Measurements from ENCODE around the gene CYB561D2. TPM values are rescaled to one million over a fixed set of nuclear protein-coding genes. Genes with fewer than 3 reads are reported as not detected.
"Not testable (repeated sequence)": the region's sequence is repeated elsewhere in the genome, so short reads cannot be mapped to it uniquely, and the experiment has no call there.

Gene CYB561D2
- total and polyA plus RNA-seq, 8 donors = 6.1 to 26.1 (median 11.1) TPM; not detected in 1

GRCh38 chr3:50304601-50305000 is 46.1 kb upstream of the CYB561D2 start:
- DNase-seq = peak in 1 of 2 donors; percentile 5
- Histone ChIP-seq H3K4me1 (peaks cover 25 to 47% (median 42%) of the 10 kb centered on the region in 4 donors), H3K4me3 (no peak overlapping the region), H3K36me3 (peaks cover 0 to 6% (median 0%) of the 10 kb centered on the region in 4 donors), H3K9me3 (no peaks in the 10 kb centered on the region), H3K27ac (no peak overlapping the region), H3K27me3 (no peaks in the 10 kb centered on the region)
- intact Hi-C loops (cut with DNase I; ENCODE audit: low total_unique reads) = no loop called here
- no peak for TF ChIP-seq EP300 (IDR thresholded peaks at IDR 0.05)
- no peak for TF ChIP-seq CTCF (IDR thresholded peaks at IDR 0.05)
- no peak for TF ChIP-seq POLR2AphosphoS5 (IDR thresholded peaks at IDR 0.05)
- TF ChIP-seq POLR2A (IDR thresholded peaks at IDR 0.05) = no peak

GRCh38 chr3:50312041-50312440 is 38.6 kb upstream of the CYB561D2 start:
- DNase-seq; intact Hi-C loops (cut with DNase I; ENCODE audit: low total_unique reads); H3K9me3 ChIP-seq; H3K4me3 ChIP-seq; H3K27me3 ChIP-seq: not testable (repeated sequence)
- Histone ChIP-seq H3K4me1 (peaks cover 16 to 42% (median 32%) of the 10 kb centered on the region in 4 donors), H3K27ac (peak overlapping the region in 2 of 5 donors; percentile 46), H3K36me3 (peaks cover 3 to 28% (median 20%) of the 10 kb centered on the region in 4 donors)
- WGBS, 5 donors = 85 to 95% (median 91%) methylated on average over 11 to 32 of the region's 32 CpGs; no CpG with 5 or more reads in 1 of the 5 donors

GRCh38 chr3:50314342-50314741 is 36.3 kb upstream of the CYB561D2 start:
- TF ChIP-seq EP300 (IDR thresholded peaks at IDR 0.05) = no peak
- TF ChIP-seq POLR2A (IDR thresholded peaks at IDR 0.05) = no peak
- peak in 1 of 3 donors; percentile 29 for TF ChIP-seq POLR2AphosphoS5 (IDR thresholded peaks at IDR 0.05)
- TF ChIP-seq CTCF (IDR thresholded peaks at IDR 0.05) = no peak
- H3K27me3 ChIP-seq = no peaks in the 10 kb centered on the region
- intact Hi-C loops (cut with DNase I; ENCODE audit: low total_unique reads) = no loop called here
- H3K4me3 ChIP-seq = no peak overlapping the region
- 33 to 67% (median 41%) methylated on average over 3 of the region's 3 CpGs for WGBS, 5 donors
- H3K36me3 ChIP-seq = peaks cover 12 to 42% (median 37%) of the 10 kb centered on the region in 4 donors
- H3K4me1 ChIP-seq = peaks cover 39 to 65% (median 55%) of the 10 kb centered on the region in 4 donors
- DNase-seq = peak in 1 of 2 donors; percentile 81
- peak overlapping the region; percentile 48 to 95 (median 61) for H3K27ac ChIP-seq
- no peaks in the 10 kb centered on the region for H3K9me3 ChIP-seq

- Histone ChIP-seq H3K36me3 (peaks cover 12 to 47% (median 40%) of the 10 kb centered on the region in 4 donors), H3K27ac (peak overlapping the region; percentile 48 to 95 (median 61)), H3K4me3 (no peak overlapping the region), H3K27me3 (no peaks in the 10 kb centered on the region), H3K9me3 (no peaks in the 10 kb centered on the region), H3K4me1 (peaks cover 44 to 65% (median 58%) of the 10 kb centered on the region in 4 donors)
- 87 to 100% (median 93%) methylated on average over 4 of the region's 4 CpGs for WGBS, 5 donors
- intact Hi-C loops (cut with DNase I; ENCODE audit: low total_unique reads) = no loop called here
- TF ChIP-seq POLR2AphosphoS5 (IDR thresholded peaks at IDR 0.05) (no peak), CTCF (IDR thresholded peaks at IDR 0.05) (no peak), EP300 (IDR thresholded peaks at IDR 0.05) (no peak), POLR2A (IDR thresholded peaks at IDR 0.05) (no peak)
- DNase-seq = no peak
Observed at GRCh38 chr3:50314816-50315215, 35.8 kb upstream of the CYB561D2 start.

- Histone ChIP-seq H3K36me3 (peaks cover 12 to 48% (median 40%) of the 10 kb centered on the region in 4 donors), H3K4me3 (peak overlapping the region in 1 of 4 donors; percentile 19), H3K27me3 (no peaks in the 10 kb centered on the region), H3K9me3 (no peaks in the 10 kb centered on the region), H3K4me1 (peaks cover 54 to 74% (median 68%) of the 10 kb centered on the region in 4 donors), H3K27ac (peak overlapping the region; percentile 80 to 95 (median 85))
- 25 to 45% (median 31%) methylated on average over 8 to 9 of the region's 9 CpGs for WGBS, 5 donors
- intact Hi-C loops (cut with DNase I; ENCODE audit: low total_unique reads) = no loop called here
- peak; percentile 87 to 94 for DNase-seq
- TF ChIP-seq POLR2AphosphoS5 (IDR thresholded peaks at IDR 0.05) (peak in 2 of 3 donors; percentile 74 to 77), CTCF (IDR thresholded peaks at IDR 0.05) (no peak), POLR2A (IDR thresholded peaks at IDR 0.05) (peak in 1 of 4 donors; percentile 28), EP300 (IDR thresholded peaks at IDR 0.05) (no peak)
Observed at GRCh38 chr3:50316657-50317242, 33.9 kb upstream of the CYB561D2 start.
